GM20000 (cell line): ENCODE data around the gene ABCC12.

ENCODE experiments used
- DNase-seq: peaks from one replicate; pipeline ENCODE4 v3.0.0; 2012; ENCODE audit warnings: low spot score
- CTCF ChIP-seq: IDR thresholded peaks from 2 replicates; pipeline ENCODE4 v1.5.1; 2012; ENCODE audit warnings: mild to moderate bottlenecking, control low read depth; ENCODE audit errors: extremely low read depth, missing control alignments

The ABCC12 gene

GRCh38 chr16:48140821-48141220 is 15.0 kb downstream of the ABCC12 start:
- no peak for DNase-seq
- no peak for TF ChIP-seq CTCF

GRCh38 chr16:48139517-48139916 is 16.3 kb downstream of the ABCC12 start:
- no peak for TF ChIP-seq CTCF
- DNase-seq = no peak

- no peak for DNase-seq
- TF ChIP-seq CTCF = no peak
Measured at GRCh38 chr16:48138543-48138942, 17.2 kb downstream of the ABCC12 start.

- TF ChIP-seq CTCF = no peak
- no peak for DNase-seq
Measured at GRCh38 chr16:48137822-48138221, 18.0 kb downstream of the ABCC12 start.

- no peak for DNase-seq
Measured at GRCh38 chr16:48136547-48137360, 19.0 kb downstream of the ABCC12 start.

GRCh38 chr16:48133455-48134211 is 22.2 kb downstream of the ABCC12 start:
- no peak for DNase-seq
- TF ChIP-seq CTCF = no peak

More at GRCh38 chr16:48136547-48137360, 19.0 kb downstream of the ABCC12 start:
- no peak for TF ChIP-seq CTCF

- no peak for TF ChIP-seq CTCF
- DNase-seq = no peak
Measured at GRCh38 chr16:48132696-48133095, 23.1 kb downstream of the ABCC12 start.
